GM19328 (cell line): ENCODE data around the gene PPP1CA.
"Not testable (repeated sequence)": the region's sequence is repeated elsewhere in the genome, so short reads cannot be mapped to it uniquely, and the experiment has no call there.

Experiments
- ATAC-seq: cut with Tn5 transposase; IDR thresholded peaks from one replicate; pipeline ENCODE4 v1.9.1; 2021; ENCODE audit warnings: mild to moderate bottlenecking, moderate library complexity; ENCODE audit not compliant: unreplicated experiment

Gene PPP1CA

GRCh38 chr11:67405196-67405567, 3.5 kb upstream of the PPP1CA start:
- ATAC-seq = no peak

- ATAC-seq = no peak
Measured at GRCh38 chr11:67404515-67405195, 3.0 kb upstream of the PPP1CA start.

- ATAC-seq = not testable (repeated sequence)
Measured at GRCh38 chr11:67403085-67403484, 1.4 kb upstream of the PPP1CA start.

GRCh38 chr11:67402192-67402839, 658 bp upstream of the PPP1CA start:
- not testable (repeated sequence) for ATAC-seq

- ATAC-seq = peak; percentile 7
Measured at GRCh38 chr11:67400942-67401494, 640 bp downstream of the PPP1CA start.

GRCh38 chr11:67400251-67400941, 1.3 kb downstream of the PPP1CA start:
- no peak for ATAC-seq

GRCh38 chr11:67398661-67399563, 2.7 kb downstream of the PPP1CA start:
- no peak for ATAC-seq

GRCh38 chr11:67397986-67398660, 3.5 kb downstream of the PPP1CA start:
- ATAC-seq = no peak

GRCh38 chr11:67397536-67397935, 4.1 kb downstream of the PPP1CA start:
- no peak for ATAC-seq

- no peak for ATAC-seq
Measured at GRCh38 chr11:67396587-67397389, 4.9 kb downstream of the PPP1CA start.

- no peak for ATAC-seq
Measured at GRCh38 chr11:67396259-67396581, 5.4 kb downstream of the PPP1CA start.

GRCh38 chr11:67395555-67396258, 6.0 kb downstream of the PPP1CA start:
- ATAC-seq = no peak

- no peak for ATAC-seq
Measured at GRCh38 chr11:67393990-67394389, 7.7 kb downstream of the PPP1CA start.

- ATAC-seq = no peak
Measured at GRCh38 chr11:67393437-67393836, 8.2 kb downstream of the PPP1CA start.

GRCh38 chr11:67392183-67392715, 9.4 kb downstream of the PPP1CA start:
- ATAC-seq = no peak

GRCh38 chr11:67391304-67392182, 10.1 kb downstream of the PPP1CA start, which contains the start of gene RAD9A:
Gene RAD9A, plus strand, starts transcription at chr11:67391986. Its CDS starts 59 bp downstream, at chr11:67392045.
- no peak for ATAC-seq

- ATAC-seq = no peak
Measured at GRCh38 chr11:67390947-67391303, 10.7 kb downstream of the PPP1CA start.

- no peak for ATAC-seq
Measured at GRCh38 chr11:67389477-67389876, 12.2 kb downstream of the PPP1CA start.
